ENCODE data around the gene DYRK1A.

Gene DYRK1A

GRCh38 chr21:37423103-37423502 lies 56.5 kb downstream of the DYRK1A start:
- TF ChIP-seq CTCF (conservative IDR thresholded peaks at IDR 0.05): no peak
- H3K27ac ChIP-seq: no peak overlapping the region

- H3K27ac ChIP-seq: no peak overlapping the region
- TF ChIP-seq CTCF (conservative IDR thresholded peaks at IDR 0.05): no peak
Measured at GRCh38 chr21:37424396-37424795, 57.8 kb downstream of the DYRK1A start.

- TF ChIP-seq CTCF (conservative IDR thresholded peaks at IDR 0.05): no peak
- H3K27ac ChIP-seq: no peak overlapping the region
Measured at GRCh38 chr21:37425001-37425400, 58.4 kb downstream of the DYRK1A start.

GRCh38 chr21:37425684-37426083 lies 59.1 kb downstream of the DYRK1A start:
- H3K27ac ChIP-seq: no peak overlapping the region
- no peak for TF ChIP-seq CTCF (conservative IDR thresholded peaks at IDR 0.05)

GRCh38 chr21:37427221-37427620 lies 60.6 kb downstream of the DYRK1A start:
- no peak for TF ChIP-seq CTCF (conservative IDR thresholded peaks at IDR 0.05)
- peak overlapping the region; percentile 13; the same call in 1 of the 2 replicates for H3K27ac ChIP-seq

- H3K27ac ChIP-seq: no peak overlapping the region
- TF ChIP-seq CTCF (conservative IDR thresholded peaks at IDR 0.05): no peak
Measured at GRCh38 chr21:37429356-37429755, 62.8 kb downstream of the DYRK1A start.

- H3K27ac ChIP-seq: no peak overlapping the region
- TF ChIP-seq CTCF (conservative IDR thresholded peaks at IDR 0.05): no peak
Measured at GRCh38 chr21:37430184-37430821, 63.7 kb downstream of the DYRK1A start.

All from VCaP (cell line).